DOHH2 (cell line): ENCODE data around the gene RBM6.
"Not testable (repeated sequence)": the region's sequence is repeated elsewhere in the genome, so short reads cannot be mapped to it uniquely, and the experiment has no call there.

ENCODE experiments used
- H3F3A ChIP-seq: fragments of 200-600 bp; sonication (generic), shearing (Covaris generic); 2 replicates; pipeline ENCODE4 v1.6.0; 2016; ENCODE audit warnings: antibody characterized with exemption, mild to moderate bottlenecking; ENCODE audit not compliant: control insufficient read depth, insufficient read depth
- H3K27ac ChIP-seq: fragments of 200-600 bp; sonication (generic); 2 replicates; pipeline ENCODE4 v1.5.1; 2014; ENCODE audit warnings: low read depth, mild to moderate bottlenecking, low read length, moderate library complexity
- H3K27me3 ChIP-seq: fragments of 200-600 bp; sonication (generic); 2 replicates; pipeline ENCODE4 v1.6.1; 2014; ENCODE audit warnings: mild to moderate bottlenecking, low read length, mixed read lengths; ENCODE audit not compliant: control insufficient read depth
- H3K36me3 ChIP-seq: fragments of 200-600 bp; sonication (generic); 2 replicates; pipeline ENCODE4 v1.6.1; 2014; ENCODE audit warnings: mild to moderate bottlenecking, low read length, moderate library complexity, mixed read lengths; ENCODE audit not compliant: control insufficient read depth
- H3K4me1 ChIP-seq: fragments of 200-600 bp; sonication (generic); 2 replicates; pipeline ENCODE4 v1.6.1; 2014; ENCODE audit warnings: mild to moderate bottlenecking, low read length, mixed read lengths; ENCODE audit not compliant: control insufficient read depth
- H3K4me2 ChIP-seq: fragments of 200-600 bp; sonication (generic); 2 replicates; pipeline ENCODE4 v1.6.0; 2014; ENCODE audit warnings: mild to moderate bottlenecking, low read length, moderate library complexity
- H3K4me3 ChIP-seq: fragments of 200-600 bp; sonication (generic); 2 replicates; pipeline ENCODE4 v1.5.1; 2014; ENCODE audit warnings: mild to moderate bottlenecking, low read length, mixed read lengths
- H3K79me2 ChIP-seq: fragments of 200-600 bp; sonication (generic); 2 replicates; pipeline ENCODE4 v1.6.1; 2014; ENCODE audit warnings: mild to moderate bottlenecking, low read length, mixed read lengths; ENCODE audit not compliant: control insufficient read depth
- H3K9me2 ChIP-seq: fragments of 200-600 bp; sonication (generic); replicated peaks from 2 replicates; pipeline ENCODE4 v1.6.1; 2014; ENCODE audit warnings: mild to moderate bottlenecking, low read length, mixed read lengths; ENCODE audit not compliant: control insufficient read depth
- H3K9me3 ChIP-seq: fragments of 200-600 bp; sonication (generic); 2 replicates; pipeline ENCODE4 v1.6.1; 2014; ENCODE audit warnings: antibody characterized with exemption, low read length, mixed read lengths; ENCODE audit not compliant: control insufficient read depth, insufficient read depth
- H4K20me1 ChIP-seq: fragments of 200-600 bp; sonication (generic); 2 replicates; pipeline ENCODE4 v1.6.0; 2014; ENCODE audit warnings: low read depth, mild to moderate bottlenecking, antibody characterized with exemption, low read length, moderate library complexity; ENCODE audit not compliant: control insufficient read depth, insufficient read depth
- CTCF ChIP-seq: fragments of 200-600 bp; sonication (generic); IDR thresholded peaks from one replicate; pipeline ENCODE4 v1.5.1; 2014; ENCODE audit warnings: antibody characterized with exemption, mild to moderate bottlenecking, low read depth, low read length; ENCODE audit not compliant: poor library complexity, severe bottlenecking
- EZH2phosphoT487 ChIP-seq: fragments of 200-600 bp; sonication (generic); IDR thresholded peaks from 2 replicates; pipeline ENCODE4 v1.6.1; 2017; ENCODE audit warnings: borderline replicate concordance, mild to moderate bottlenecking, antibody characterized with exemption, low read length, moderate library complexity, mixed read lengths

RBM6 gene

GRCh38 chr3:50068134-50068533 lies 128.2 kb downstream of the RBM6 start:
- Histone ChIP-seq H3K9me2 (no peaks in the 10 kb centered on the region), H3K79me2 (no peaks in the 10 kb centered on the region; the same call in 1 of the 2 replicates), H3F3A (no peaks in the 10 kb centered on the region), H3K4me3 (no peak overlapping the region), H3K27me3 (no peaks in the 10 kb centered on the region), H3K4me1 (no peaks in the 10 kb centered on the region), H3K4me2 (no peak overlapping the region), H3K9me3 (no peaks in the 10 kb centered on the region), H4K20me1 (no peaks in the 10 kb centered on the region), H3K27ac (no peak overlapping the region), H3K36me3 (peaks cover 94% of the 10 kb centered on the region)
- TF ChIP-seq CTCF (no peak), EZH2phosphoT487 (no peak)

- peak overlapping the region; percentile 31 for H3K27ac ChIP-seq
- H3K9me3 ChIP-seq, result no peaks in the 10 kb centered on the region
- peaks cover 51% of the 10 kb centered on the region for H3K36me3 ChIP-seq
- H3K9me2 ChIP-seq, result no peaks in the 10 kb centered on the region
- peaks cover 44% of the 10 kb centered on the region for H3K4me1 ChIP-seq
- H4K20me1 ChIP-seq, result no peaks in the 10 kb centered on the region
- TF ChIP-seq EZH2phosphoT487 (no peak), CTCF (no peak)
- peaks cover 50% of the 10 kb centered on the region for H3F3A ChIP-seq
- no peak overlapping the region for H3K4me3 ChIP-seq
- no peaks in the 10 kb centered on the region for H3K27me3 ChIP-seq
- no peaks in the 10 kb centered on the region for H3K79me2 ChIP-seq
- no peak overlapping the region for H3K4me2 ChIP-seq
Observed at GRCh38 chr3:50078091-50078490, 138.1 kb downstream of the RBM6 start.

GRCh38 chr3:50078622-50079021 lies 138.7 kb downstream of the RBM6 start:
- Histone ChIP-seq H3K9me3 (no peaks in the 10 kb centered on the region), H3F3A (peaks cover 53% of the 10 kb centered on the region), H3K9me2 (no peaks in the 10 kb centered on the region), H3K79me2 (no peaks in the 10 kb centered on the region), H3K27ac (peak overlapping the region; percentile 31), H3K4me3 (no peak overlapping the region), H3K36me3 (peaks cover 47% of the 10 kb centered on the region), H3K4me2 (no peak overlapping the region), H4K20me1 (no peaks in the 10 kb centered on the region), H3K4me1 (peaks cover 47% of the 10 kb centered on the region), H3K27me3 (no peaks in the 10 kb centered on the region)
- TF ChIP-seq EZH2phosphoT487 (no peak), CTCF (no peak)

- Histone ChIP-seq H3F3A (peaks cover 29% of the 10 kb centered on the region), H3K4me1 (peaks cover 37% of the 10 kb centered on the region), H3K36me3 (peaks cover 16% of the 10 kb centered on the region), H3K79me2 (peaks cover 19% of the 10 kb centered on the region)
- H3K9me2 ChIP-seq, H3K4me3 ChIP-seq, H3K27me3 ChIP-seq, H3K4me2 ChIP-seq, H3K9me3 ChIP-seq, H4K20me1 ChIP-seq, H3K27ac ChIP-seq: not testable (repeated sequence)
Observed at GRCh38 chr3:50084951-50085350, 145.0 kb downstream of the RBM6 start.
